HG03354 (cell line): Measurements from ENCODE around the gene CYB5R3.

Experiments
- ATAC-seq: cut with Tn5 transposase; IDR thresholded peaks from one replicate; pipeline ENCODE4 v1.9.1; 2021; ENCODE audit warnings: mild to moderate bottlenecking; ENCODE audit not compliant: unreplicated experiment, poor library complexity, severe bottlenecking

CYB5R3 gene

GRCh38 chr22:42646569-42647525 lies 2.3 kb downstream of the CYB5R3 start:
- no peak for ATAC-seq

GRCh38 chr22:42645938-42646568 lies 3.1 kb downstream of the CYB5R3 start:
- no peak for ATAC-seq

- ATAC-seq: no peak
These were observed 3.8 kb downstream of the CYB5R3 start for GRCh38 chr22:42645341-42645937.

- ATAC-seq: no peak
These were observed 4.5 kb downstream of the CYB5R3 start for GRCh38 chr22:42644422-42645340.

GRCh38 chr22:42643634-42644421 lies 5.4 kb downstream of the CYB5R3 start:
- no peak for ATAC-seq

GRCh38 chr22:42642806-42643633 lies 6.2 kb downstream of the CYB5R3 start:
- no peak for ATAC-seq

- ATAC-seq: no peak
These were observed 7.3 kb downstream of the CYB5R3 start for GRCh38 chr22:42641801-42642413.

- no peak for ATAC-seq
These were observed 9.5 kb downstream of the CYB5R3 start for GRCh38 chr22:42639541-42640241.

GRCh38 chr22:42637555-42637954 lies 11.6 kb downstream of the CYB5R3 start:
- ATAC-seq: no peak

- ATAC-seq: no peak
These were observed 12.7 kb downstream of the CYB5R3 start for GRCh38 chr22:42636506-42636905.

GRCh38 chr22:42635531-42635930 lies 13.7 kb downstream of the CYB5R3 start:
- no peak for ATAC-seq

GRCh38 chr22:42633013-42633412 lies 16.2 kb downstream of the CYB5R3 start:
- ATAC-seq: no peak

GRCh38 chr22:42632096-42632495 lies 17.1 kb downstream of the CYB5R3 start:
- no peak for ATAC-seq

- ATAC-seq: no peak
These were observed 18.1 kb downstream of the CYB5R3 start for GRCh38 chr22:42630901-42631602.

GRCh38 chr22:42630211-42630610 lies 19.0 kb downstream of the CYB5R3 start:
- no peak for ATAC-seq

- no peak for ATAC-seq
These were observed 21.2 kb downstream of the CYB5R3 start for GRCh38 chr22:42627981-42628380.
